Activated CD8-positive, alpha-beta memory T cell treated with anti-CD3 and anti-CD28 coated beads, Interleukin-2, amount 50 U/mL, for 48 hours (primary cell): Measurements from ENCODE around the gene LPGAT1.
"Not testable (repeated sequence)": the region's sequence is repeated elsewhere in the genome, so short reads cannot be mapped to it uniquely, and the experiment has no call there.

Experiments used
- DNase-seq: peaks from one replicate; pipeline ENCODE4 v3.0.0-alpha.2; 2020

The LPGAT1 gene

GRCh38 chr1:211734359-211734758 is 96.2 kb downstream of the LPGAT1 start:
- DNase-seq, result no peak

DNA sequence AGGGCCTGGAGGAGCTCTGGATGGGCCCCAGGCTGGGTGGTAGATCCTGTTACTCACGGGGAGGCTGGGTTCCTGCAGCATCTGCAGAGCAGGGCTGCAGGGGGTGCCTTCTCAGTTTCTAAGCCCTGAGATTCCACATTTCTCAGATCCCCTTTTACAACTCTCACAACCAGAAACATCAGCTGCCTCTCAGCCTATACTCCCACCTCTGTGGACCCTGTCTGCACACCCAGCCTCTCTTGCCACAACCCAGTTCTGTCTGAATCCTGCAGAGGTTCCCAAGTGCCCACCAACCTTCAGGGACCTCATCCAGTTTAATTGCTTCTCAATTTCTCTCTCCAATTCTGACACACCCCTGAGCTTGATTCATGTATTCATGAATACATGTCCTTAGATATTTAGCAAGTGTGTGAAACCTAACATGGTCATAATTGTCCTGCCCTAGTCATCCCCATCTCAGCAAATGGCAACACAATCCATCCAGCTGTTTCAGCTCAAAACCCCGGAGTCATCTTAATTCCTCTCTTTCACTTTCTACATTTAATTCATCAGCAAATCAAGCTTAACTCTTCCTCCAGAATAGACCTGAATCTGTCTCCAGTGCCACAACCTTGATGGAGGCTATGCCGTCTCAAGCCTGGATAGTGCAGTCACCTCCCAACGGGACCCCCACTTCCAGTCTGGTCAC is 98.1 kb downstream of the LPGAT1 start:
- DNase-seq, result no peak

DNA sequence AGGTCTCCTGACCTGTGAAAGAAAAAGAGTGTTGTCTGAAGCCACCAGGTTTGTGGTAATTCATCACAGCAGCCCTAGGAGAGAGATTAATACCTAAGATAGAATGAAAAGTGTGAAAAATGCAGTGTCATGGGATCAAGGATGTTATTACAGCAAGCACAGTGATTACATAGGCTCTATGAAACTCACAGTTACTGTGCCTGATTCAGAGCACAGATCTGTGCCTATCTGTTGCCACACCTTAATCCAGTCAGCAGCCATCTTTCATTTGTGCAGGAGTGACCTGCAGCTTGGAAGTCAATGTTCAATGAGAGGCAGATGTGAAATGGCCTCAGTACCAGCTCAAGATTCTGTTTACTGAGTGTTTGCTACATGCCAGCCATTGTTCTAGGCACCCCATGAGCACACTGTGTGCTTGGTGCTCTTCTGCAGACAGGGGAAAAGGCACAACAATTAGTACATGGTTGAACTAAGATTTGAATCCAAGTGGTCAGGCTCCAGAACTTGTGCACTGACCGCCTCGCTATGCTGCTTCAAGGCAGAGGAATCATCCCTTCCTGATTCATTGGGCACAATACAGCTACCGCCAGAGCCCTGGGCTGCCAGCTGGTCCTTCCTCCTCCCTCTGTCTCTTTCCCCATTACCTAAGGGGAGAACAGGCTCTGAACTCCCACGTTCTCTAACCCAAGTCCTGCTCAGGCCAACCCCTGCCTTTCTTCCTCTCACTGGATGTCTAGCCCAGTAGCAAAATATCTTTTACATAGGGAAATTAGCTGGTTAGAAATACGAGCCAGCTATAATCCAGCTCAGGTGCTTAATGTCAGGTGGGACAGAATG is 98.9 kb downstream of the LPGAT1 start:
- DNase-seq, result no peak

GRCh38 chr1:211730347-211730746 is 100.2 kb downstream of the LPGAT1 start:
- no peak for DNase-seq

- no peak for DNase-seq
Observed at GRCh38 chr1:211729238-211729637, 101.3 kb downstream of the LPGAT1 start.

GRCh38 chr1:211726467-211726995 is 104.0 kb downstream of the LPGAT1 start:
- DNase-seq, result no peak

- no peak for DNase-seq
Observed at GRCh38 chr1:211724687-211725196, 105.8 kb downstream of the LPGAT1 start.

- no peak for DNase-seq
Observed at GRCh38 chr1:211723273-211723672, 107.3 kb downstream of the LPGAT1 start.

DNA sequence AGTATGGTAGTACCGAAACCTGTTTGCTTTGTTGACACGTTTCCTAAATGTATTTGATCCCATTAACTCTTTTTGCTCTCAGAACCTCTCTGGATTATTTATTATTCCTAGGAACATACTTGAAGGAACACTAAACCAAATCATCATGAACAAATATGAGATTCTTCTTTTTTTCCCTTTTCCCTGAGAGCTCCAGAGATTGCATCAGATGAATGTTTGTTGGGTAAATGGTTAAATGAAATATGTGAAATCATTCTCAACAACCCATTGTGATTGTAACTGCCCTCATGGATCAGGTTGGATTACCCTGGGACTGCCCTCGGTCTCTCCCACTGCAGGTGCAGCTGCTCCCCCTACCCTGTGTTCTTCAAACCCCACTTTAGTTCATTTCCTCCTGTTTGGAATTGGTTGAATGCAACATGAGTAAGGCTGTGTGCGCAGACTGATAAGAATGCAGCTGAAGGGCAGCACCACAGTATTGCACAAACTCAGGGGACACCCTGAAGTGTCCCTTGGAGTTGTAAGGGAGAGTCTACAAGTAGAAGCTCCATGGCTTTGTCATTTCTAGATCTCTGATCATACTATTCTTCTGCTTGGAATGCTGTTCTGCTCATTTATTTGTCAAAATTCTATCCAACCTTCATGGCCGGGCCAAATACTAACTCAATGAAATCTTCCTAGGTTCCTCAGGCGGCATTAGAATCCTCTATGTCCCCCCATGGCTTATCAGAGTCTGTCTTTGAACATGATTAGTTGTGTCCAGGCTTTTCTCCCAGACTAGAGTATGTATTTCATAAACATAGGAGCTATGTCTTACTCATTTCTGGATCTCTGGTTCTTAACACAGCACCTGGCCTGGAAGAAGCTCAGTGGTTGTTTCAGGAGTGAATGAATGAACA is 108.0 kb downstream of the LPGAT1 start:
- DNase-seq, result no peak

GRCh38 chr1:211716555-211716954 is 114.0 kb downstream of the LPGAT1 start:
- DNase-seq, result not testable (repeated sequence)

- DNase-seq, result no peak
Observed at GRCh38 chr1:211715971-211716370, 114.6 kb downstream of the LPGAT1 start.

DNA sequence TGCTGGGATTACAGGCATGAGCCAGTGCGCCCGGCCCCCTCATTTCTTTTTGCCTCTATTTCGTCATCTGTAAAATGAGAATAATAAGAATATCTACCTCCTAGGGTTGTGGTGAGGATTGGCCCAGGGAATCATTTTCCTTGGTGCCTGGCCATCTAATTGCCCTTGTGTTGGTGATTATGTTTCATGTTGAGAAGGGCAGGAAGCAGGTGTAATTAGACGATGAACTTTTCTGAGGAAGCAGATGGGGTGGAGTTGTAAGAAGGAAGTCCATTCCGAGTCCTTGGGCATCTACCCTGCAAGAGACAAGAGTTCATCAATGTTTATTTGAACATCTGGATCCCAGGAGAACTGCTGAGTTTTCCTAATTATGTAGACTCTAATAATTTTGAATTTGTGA is 116.4 kb downstream of the LPGAT1 start:
- no peak for DNase-seq

DNA sequence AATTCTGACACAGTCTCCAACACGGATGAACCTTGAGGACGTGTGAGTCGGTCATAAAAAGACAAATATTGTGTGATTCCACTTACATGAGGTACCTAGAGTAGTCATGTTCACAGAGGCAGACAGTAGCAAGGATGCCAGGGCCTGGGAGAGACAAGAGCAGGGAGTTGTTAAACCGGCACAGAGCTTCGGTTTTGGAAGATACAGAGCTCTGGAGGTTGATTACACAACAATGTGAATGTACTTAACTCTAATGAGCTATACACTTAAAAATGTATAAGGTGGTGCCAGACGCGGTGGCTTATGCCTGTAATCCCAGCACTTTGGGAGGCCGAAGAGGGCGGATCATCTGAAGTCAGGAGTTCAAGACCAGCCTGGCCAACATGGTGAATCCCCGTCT is 117.3 kb downstream of the LPGAT1 start:
- DNase-seq, result no peak

- no peak for DNase-seq
Observed at GRCh38 chr1:211711315-211711705, 119.3 kb downstream of the LPGAT1 start.

DNA sequence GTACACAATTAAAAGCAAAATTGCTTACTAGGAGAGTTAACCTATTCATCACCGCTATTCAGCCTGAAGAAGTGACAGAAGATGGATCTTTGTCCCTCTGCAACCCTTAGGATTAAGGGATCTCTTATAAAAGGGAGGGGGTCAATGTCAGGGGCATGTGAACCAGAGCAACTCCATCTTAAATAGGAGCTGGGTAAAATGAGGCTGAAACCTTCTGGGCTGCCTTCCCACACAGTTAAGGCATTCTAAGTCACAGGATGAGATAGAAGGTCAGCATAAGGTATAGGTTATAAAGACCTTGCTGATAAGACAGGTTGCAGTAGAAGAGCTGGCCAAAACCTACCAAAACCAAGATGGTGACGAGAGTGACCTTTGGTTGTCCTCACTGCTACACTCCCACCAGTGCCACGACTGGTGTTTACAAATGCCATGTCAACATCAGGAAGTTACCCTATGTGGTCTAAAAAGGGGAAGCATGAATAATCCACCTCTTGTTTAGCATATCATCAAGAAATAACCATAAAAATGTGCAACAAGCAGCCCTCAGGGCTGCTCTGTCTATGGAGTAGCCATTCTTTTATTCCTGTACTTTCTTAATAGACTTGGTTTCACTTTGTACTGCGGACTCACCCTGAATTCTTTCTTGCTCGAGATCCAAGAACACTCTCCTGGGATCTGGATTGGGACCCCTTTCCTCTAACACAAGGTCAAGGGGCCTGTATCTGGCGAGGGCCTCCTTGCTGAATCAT is 119.8 kb downstream of the LPGAT1 start:
- DNase-seq, result no peak

- DNase-seq, result no peak
Observed at GRCh38 chr1:211708926-211709325, 121.6 kb downstream of the LPGAT1 start.

- no peak for DNase-seq
Observed at GRCh38 chr1:211708006-211708405, 122.6 kb downstream of the LPGAT1 start.

- no peak for DNase-seq
Observed at GRCh38 chr1:211705467-211706091, 125.0 kb downstream of the LPGAT1 start.

DNA sequence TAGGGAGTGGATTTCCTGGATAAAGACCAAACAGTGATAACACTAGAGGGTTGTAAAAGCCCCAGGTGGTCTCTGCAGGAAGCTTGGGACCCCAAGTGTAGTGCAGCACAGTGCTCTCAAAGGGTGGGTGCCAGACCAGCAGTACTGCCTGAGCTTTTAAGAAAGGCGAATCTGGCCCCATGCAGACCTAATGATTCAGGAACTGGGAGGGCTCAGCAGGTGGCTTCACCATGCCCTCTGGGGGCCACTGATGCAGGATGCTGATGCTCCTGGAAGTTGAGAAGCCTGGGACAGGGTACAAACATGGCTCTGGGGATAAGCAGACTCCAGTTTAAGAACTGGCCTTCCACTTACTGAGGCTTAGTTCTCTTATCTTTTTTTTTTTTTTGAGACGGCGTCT is 126.0 kb downstream of the LPGAT1 start:
- DNase-seq, result no peak

GRCh38 chr1:211703812-211704537 is 126.6 kb downstream of the LPGAT1 start:
- DNase-seq, result no peak

DNA sequence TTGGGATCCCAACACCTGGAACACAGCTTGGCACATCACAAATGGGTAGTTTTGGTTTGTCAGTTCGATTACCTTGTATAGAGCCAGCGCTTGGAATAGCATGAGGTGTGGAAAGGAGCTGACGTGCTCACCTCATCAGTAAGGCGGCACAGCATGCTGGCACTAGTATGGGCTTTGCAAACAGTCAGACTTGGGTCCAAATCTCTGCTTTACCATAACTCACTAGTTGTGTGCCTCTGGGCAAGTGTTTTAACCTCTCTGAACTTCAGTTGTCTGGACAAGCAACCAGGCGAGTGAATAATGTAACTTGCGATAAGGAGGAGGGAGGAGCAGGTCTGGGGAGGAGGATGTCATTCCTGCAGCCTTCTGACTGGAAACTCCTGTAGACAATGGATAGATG is 128.8 kb downstream of the LPGAT1 start:
- DNase-seq, result no peak
